HG03060 (cell line): Measurements from ENCODE around the gene RFPL4AL1.
"Not testable (repeated sequence)": the region's sequence is repeated elsewhere in the genome, so short reads cannot be mapped to it uniquely, and the experiment has no call there.

Experiments used
- ATAC-seq: cut with Tn5 transposase; IDR thresholded peaks from one replicate; pipeline ENCODE4 v1.9.1; 2021; ENCODE audit warnings: low read depth, moderate number of reproducible peaks; ENCODE audit not compliant: unreplicated experiment

The RFPL4AL1 gene

DNA sequence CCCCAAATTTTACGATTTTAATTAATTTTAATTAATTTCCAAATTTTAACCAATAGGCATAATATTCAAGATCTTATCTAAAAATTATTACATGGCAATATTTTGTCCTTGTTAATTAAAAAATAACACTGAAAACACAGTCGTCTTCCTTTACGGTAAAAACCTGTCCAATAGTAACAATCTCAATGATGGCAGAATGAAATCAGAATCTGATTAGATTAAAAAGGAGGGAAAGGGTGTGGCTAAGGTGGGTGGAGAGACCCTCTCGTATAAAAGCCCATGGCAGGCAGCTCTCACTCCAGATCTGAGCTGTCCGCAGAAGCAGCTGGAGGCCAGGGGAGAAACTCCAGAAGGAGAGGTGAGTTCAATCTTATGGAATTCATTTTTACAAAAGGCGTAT lies at the start of gene RFPL4AL1:
Gene RFPL4AL1, plus strand, starts transcription at position 301 of the 400 bp plus-strand sequence. CDS start 2,687 bp downstream, outside the sequence.
- not testable (repeated sequence) for ATAC-seq

- no peak for ATAC-seq
Measured at GRCh38 chr19:55720214-55720746, 48.6 kb upstream of the RFPL4AL1 start.

DNA sequence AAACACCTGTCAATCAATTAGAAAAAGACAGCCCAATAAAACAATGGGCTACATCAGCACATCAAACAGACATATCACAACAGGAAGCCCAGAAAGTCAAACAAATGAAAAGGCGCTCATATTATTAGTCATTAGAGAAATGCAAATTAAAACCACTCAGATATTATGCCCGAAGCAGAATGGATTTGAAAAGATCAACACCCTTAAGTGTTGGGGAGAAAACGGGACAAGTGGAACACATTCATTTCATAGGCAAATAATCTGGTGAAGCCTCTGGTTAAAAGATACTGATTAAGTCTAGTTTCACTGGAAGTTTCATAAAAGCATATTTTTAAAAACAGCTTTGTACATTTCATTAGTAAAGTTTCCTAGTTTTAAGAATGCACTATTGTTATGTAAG lies 48.1 kb upstream of the RFPL4AL1 start:
- no peak for ATAC-seq

- no peak for ATAC-seq
Measured at GRCh38 chr19:55723491-55723890, 45.4 kb upstream of the RFPL4AL1 start.

DNA sequence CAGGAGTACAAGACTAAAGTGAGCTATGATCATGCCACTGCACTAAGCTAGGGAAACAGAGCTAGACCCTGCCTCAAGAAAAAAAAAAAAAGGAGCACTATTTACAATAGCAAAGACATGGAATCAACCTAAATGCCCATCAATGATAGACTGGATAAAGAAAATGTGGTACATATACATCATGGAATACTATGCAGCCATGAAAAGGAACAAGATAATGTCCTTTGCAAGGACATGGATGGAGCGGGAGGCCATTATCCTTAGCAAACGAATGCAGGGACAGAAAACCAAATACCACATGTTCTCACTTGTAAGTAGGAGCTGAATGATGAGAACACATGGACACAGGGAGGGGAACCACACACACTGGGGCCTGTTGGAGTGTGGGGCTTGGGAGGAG lies 38.5 kb upstream of the RFPL4AL1 start:
- not testable (repeated sequence) for ATAC-seq

DNA sequence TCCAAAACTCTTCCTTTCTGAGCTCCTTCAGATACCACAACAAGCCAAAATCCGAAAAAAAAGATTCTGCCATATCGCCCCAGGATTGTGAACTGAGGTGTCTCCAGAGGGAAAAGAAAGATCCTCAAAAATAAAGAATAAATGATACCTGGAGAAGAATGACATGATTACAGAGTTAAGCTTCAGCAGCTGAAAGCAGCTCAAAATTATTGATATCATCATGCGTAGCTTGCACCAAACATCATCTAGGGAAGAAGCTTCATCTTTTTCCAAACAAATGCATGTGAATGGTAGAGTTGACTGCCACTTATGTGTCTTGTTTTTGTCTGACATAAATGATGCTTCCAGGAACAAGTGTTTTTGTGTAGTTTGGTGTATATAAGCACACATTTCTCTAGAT lies 30.6 kb upstream of the RFPL4AL1 start, which contains the start of gene NLRP9:
Gene NLRP9, minus strand, starts transcription at position 101 of the 400 bp plus-strand sequence. Its CDS starts 28 bp downstream, at position 73.
- ATAC-seq: no peak

GRCh38 chr19:55750715-55751114 lies 18.2 kb upstream of the RFPL4AL1 start:
- no peak for ATAC-seq

- ATAC-seq: no peak
Measured at GRCh38 chr19:55753401-55753800, 15.5 kb upstream of the RFPL4AL1 start.

- ATAC-seq: not testable (repeated sequence)
Measured at GRCh38 chr19:55756808-55757207, 12.1 kb upstream of the RFPL4AL1 start.

GRCh38 chr19:55758797-55759196 lies 10.1 kb upstream of the RFPL4AL1 start, which contains the start of gene RFPL4A:
Gene RFPL4A, plus strand, starts transcription at chr19:55759097. Its CDS starts 2,704 bp downstream, at chr19:55761801.
- not testable (repeated sequence) for ATAC-seq

GRCh38 chr19:55766466-55766865 lies 2.5 kb upstream of the RFPL4AL1 start:
- ATAC-seq: no peak

GRCh38 chr19:55769632-55770031 lies 714 bp downstream of the RFPL4AL1 start:
- not testable (repeated sequence) for ATAC-seq

DNA sequence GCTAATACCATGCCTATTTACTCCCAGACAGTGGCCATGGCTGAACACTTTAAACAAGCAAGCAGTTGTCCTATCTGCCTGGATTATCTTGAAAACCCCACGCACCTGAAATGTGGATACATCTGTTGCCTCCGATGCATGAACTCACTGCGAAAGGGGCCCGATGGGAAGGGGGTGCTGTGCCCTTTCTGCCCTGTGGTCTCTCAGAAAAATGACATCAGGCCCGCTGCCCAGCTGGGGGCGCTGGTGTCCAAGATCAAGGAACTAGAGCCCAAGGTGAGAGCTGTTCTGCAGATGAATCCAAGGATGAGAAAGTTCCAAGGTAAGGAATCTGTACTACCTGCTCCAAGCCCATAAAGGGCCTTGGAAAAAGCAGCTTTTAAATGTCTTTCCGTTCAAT lies 8.6 kb downstream of the RFPL4AL1 start:
- ATAC-seq: no peak

GRCh38 chr19:55778331-55778730 lies 9.4 kb downstream of the RFPL4AL1 start:
- ATAC-seq: no peak

GRCh38 chr19:55781112-55781511 lies 12.2 kb downstream of the RFPL4AL1 start:
- no peak for ATAC-seq

- ATAC-seq: no peak
Measured at GRCh38 chr19:55795021-55795420, 26.1 kb downstream of the RFPL4AL1 start.

DNA sequence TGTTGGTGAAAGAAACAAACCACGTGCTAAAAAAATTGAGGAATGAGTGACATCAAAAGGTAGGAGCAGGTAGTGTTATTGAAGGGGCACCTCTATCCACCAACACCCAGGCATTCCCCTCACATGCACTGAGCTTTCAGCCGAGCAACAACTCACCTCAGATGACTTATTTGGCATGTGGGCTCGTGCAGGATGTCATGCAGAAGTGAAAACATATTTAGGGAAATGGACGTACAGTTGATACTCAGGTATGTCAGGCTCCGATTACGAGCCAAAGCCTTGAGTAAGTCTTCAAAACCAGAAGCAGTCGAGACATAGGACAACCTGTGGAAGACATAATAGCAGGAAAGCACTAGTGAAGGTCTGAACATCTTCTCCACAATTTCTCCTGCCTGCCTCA lies 32.5 kb downstream of the RFPL4AL1 start:
- ATAC-seq: no peak

DNA sequence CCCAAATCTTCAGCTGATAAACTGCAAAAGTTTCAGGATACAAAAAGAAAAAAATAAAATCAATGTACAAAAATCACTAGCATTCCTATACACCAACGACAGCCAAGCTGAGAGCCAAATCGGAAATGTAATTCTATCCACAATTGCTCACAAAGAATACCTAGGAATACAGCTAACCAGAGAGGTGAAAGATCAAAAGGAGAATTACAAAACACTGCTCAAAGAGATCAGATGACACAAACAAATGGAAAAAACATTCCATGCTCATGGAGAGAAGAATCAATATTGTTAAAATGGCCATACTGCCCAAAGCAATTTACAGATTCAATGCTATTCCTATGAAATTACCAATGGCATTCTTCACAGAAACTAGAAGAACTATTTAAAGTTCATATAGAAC lies 33.4 kb downstream of the RFPL4AL1 start:
- ATAC-seq: no peak

DNA sequence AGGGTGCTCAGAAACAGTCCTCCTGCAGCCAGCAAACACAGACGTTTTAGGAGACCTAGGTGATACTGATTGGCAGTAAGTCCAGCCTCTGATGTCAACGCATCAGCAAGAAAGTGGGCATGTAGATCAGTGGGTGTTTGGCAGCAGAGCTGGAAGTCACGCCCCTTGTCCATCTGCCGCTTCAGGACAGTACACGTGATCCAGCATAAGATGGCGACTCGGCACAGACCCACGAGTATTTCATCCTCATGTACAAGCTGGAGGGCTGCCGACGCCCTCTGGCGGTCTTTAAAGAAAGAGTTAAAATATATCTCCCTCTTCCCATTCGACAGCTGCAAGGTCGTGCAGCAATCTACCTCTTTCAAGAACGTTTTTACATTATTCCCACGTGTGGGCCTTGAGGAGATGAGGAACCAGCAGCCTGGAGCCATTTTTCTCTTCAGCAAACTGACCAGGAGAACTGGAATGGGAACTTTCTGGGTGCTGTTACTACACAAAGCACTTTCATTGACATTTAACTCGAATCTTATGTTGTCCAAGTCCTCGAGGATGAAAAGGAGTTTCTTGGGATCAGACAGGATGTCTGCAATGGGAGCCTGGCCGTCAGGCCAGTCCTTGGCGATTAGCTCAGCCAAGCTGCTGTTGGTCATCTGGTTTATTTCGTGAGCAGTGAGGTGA lies 40.6 kb downstream of the RFPL4AL1 start:
- no peak for ATAC-seq

- no peak for ATAC-seq
Measured at GRCh38 chr19:55811340-55811739, 42.4 kb downstream of the RFPL4AL1 start.

DNA sequence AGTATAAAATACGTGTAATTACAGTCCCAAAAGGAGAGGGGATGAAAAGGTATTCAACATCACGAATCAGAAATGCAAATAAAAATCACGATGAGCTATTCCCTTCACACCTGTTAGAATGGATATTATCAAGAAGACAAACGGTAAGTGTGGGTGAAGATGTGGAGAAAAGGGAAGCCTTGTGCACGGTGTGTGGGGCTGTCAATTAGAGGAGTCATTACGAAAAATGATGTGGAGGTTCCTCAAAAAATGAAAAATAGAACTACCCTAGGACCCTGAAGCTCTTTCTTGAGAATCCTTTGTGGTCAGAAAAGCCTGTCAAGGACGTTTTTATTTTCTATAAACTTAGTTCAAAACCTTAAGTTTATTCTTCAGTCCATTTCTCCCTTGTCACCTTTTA lies 43.5 kb downstream of the RFPL4AL1 start:
- no peak for ATAC-seq

DNA sequence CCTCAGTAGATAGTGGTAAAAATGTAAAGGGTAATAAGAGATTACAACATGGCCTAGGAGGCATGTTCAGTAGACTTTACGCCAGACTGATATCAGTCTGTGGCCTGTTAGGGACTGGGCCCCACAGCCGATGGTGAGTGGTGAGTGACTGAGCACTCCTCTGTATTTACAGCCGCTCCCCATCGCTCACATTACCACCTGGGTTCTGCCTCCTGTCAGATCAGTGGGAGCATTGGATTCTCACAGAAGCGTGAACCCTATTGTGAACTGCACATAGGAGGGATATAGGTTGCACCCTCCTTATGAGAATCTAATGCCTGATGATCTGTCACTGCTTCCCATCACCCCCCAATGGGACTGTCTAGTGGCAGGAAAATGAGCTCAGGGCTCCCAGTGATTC lies 45.0 kb downstream of the RFPL4AL1 start:
- ATAC-seq: no peak
